Activated CD4-positive, alpha-beta memory T cell treated with anti-CD3 and anti-CD28 coated beads for 36 hours (primary cell): Measurements from ENCODE around the gene KIF25. TPM values are rescaled to one million over a fixed set of nuclear protein-coding genes. Genes with fewer than 3 reads are reported as not detected.

Source experiments
- CTCF ChIA-PET: fragments of 350-600 bp; sonication (Branson Sonifier 250); formaldehyde crosslinking; loops from one replicate; lab custom pipeline; 2021; ENCODE audit warnings: antibody characterized with exemption, inconsistent platforms; lab: Charles Lee
- POLR2A ChIA-PET: fragments of 350-600 bp; sonication (Branson Sonifier 250); formaldehyde crosslinking; loops from one replicate; lab custom pipeline; 2021; ENCODE audit warnings: antibody characterized with exemption; lab: Charles Lee
- DNase-seq: peaks from one replicate; pipeline ENCODE4 v3.0.0-alpha.2; 2020
- H3K27ac Mint-ChIP-seq: one replicate; pipeline ENCODE4 v1.8.0; 2021; ENCODE audit warnings: mixed read lengths
- H3K27me3 Mint-ChIP-seq: one replicate; pipeline ENCODE4 v1.8.0; 2021; ENCODE audit warnings: mixed read lengths
- H3K36me3 Mint-ChIP-seq: one replicate; pipeline ENCODE4 v1.8.0; 2021; ENCODE audit warnings: mixed read lengths
- H3K4me1 Mint-ChIP-seq: one replicate; pipeline ENCODE4 v1.8.0; 2021; ENCODE audit warnings: low read depth, mixed read lengths
- H3K4me3 Mint-ChIP-seq: one replicate; pipeline ENCODE4 v1.8.0; 2021; ENCODE audit warnings: mild to moderate bottlenecking, mixed read lengths
- H3K9me3 Mint-ChIP-seq: one replicate; pipeline ENCODE4 v1.8.0; 2021; ENCODE audit warnings: mixed read lengths
- intact Hi-C: fragments of 100-400 bp; cut with micrococcal nuclease; formaldehyde crosslinking; loops from one replicate; pipeline ENCODE4 v1.15.1; 2023
- total RNA-seq, 2 experiments: library from RNA; stranded (reverse); gene quantifications; one replicate each; pipeline ENCODE4 v1.2.3, GENCODE V29; 2021

The KIF25 gene
- total RNA-seq, 2 experiments from 2014 or later = not detected

DNA sequence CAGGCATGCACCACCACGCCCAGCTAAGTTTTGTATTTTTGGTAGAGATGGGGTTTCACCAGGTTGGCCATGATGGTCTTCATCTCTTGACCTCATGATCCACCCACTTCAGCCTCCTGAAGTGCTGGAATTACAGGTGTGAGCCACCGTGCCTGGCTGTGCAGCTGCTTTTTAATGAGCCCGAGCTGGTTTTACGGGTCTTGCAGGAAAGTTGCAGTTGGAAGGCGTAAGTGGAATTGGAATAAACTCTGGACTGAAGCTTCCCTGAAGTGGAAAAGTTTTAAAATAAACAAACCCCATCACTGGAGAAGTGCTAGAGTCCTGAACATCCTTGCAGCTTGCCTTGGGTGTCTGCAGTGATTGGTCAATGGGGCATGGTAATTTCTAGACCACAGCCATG is 40.4 kb downstream of the KIF25 start:
- ChIA-PET POLR2A (no interaction called here), CTCF (no interaction called here)
- H3K4me1 Mint-ChIP-seq = peaks cover 9% of the 10 kb centered on the region
- peaks cover 7% of the 10 kb centered on the region for H3K36me3 Mint-ChIP-seq
- DNase-seq = no peak
- intact Hi-C loops = no loop called here
- H3K27ac Mint-ChIP-seq = no peak overlapping the region
- no peak overlapping the region for H3K4me3 Mint-ChIP-seq
- peaks cover 33% of the 10 kb centered on the region for H3K27me3 Mint-ChIP-seq
- H3K9me3 Mint-ChIP-seq = peaks cover 20% of the 10 kb centered on the region

DNA sequence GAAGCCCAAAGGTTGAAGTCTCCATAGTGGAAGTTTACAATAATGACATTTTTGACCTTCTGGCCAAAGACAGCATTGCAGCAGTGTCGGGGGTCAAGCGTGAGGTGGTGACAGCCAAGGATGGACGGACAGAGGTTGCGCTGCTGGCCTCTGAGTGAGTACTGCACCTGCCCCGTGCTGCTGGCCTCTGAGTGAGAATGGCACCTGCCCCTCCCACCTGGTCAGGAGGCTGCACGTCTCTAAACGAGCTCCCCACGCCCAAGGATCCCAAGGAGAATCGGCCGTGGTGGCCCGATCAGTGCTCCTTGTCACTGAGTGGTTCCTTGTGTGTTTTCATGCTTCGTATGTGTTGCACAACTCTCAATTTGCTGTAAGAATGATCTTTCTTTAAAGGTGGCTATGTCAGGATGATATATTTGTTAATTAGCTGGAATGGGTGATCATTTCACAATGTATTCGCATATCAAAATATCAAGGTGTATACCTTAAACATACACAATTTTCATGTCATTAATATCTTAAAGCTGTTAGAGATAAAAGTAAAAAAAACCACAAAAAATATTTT is 41.2 kb downstream of the KIF25 start:
- Mint-ChIP-seq H3K9me3 (peaks cover 20% of the 10 kb centered on the region), H3K4me3 (no peak overlapping the region), H3K36me3 (peaks cover 7% of the 10 kb centered on the region), H3K27me3 (peaks cover 31% of the 10 kb centered on the region), H3K4me1 (peaks cover 9% of the 10 kb centered on the region), H3K27ac (no peak overlapping the region)
- POLR2A ChIA-PET = no interaction called here
- DNase-seq = no peak
- intact Hi-C loops = no loop called here
- CTCF ChIA-PET = no interaction called here

DNA sequence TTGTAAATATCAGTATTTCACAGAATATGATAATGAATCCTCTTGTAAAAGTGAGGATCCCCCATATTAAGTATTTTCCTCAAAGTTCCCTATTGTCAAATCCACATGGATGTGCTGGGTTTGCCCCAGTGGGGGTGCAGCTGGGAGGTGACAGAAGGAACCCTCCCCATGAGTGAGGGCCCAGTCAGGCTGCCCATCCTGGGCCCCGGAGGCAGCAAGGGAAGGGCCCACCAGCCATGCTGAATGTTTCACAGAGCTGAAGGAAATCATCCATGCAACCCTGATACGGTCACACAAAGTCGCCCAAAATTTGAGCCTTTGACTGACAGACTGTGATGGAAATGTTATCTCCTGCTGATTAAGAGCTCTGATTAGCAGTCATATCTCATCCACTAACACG is 41.8 kb downstream of the KIF25 start:
- ChIA-PET POLR2A (no interaction called here), CTCF (no interaction called here)
- Mint-ChIP-seq H3K9me3 (peaks cover 20% of the 10 kb centered on the region), H3K4me3 (no peak overlapping the region), H3K36me3 (peaks cover 7% of the 10 kb centered on the region), H3K27ac (no peak overlapping the region), H3K4me1 (peaks cover 9% of the 10 kb centered on the region), H3K27me3 (peaks cover 28% of the 10 kb centered on the region)
- intact Hi-C loops = no loop called here
- no peak for DNase-seq

DNA sequence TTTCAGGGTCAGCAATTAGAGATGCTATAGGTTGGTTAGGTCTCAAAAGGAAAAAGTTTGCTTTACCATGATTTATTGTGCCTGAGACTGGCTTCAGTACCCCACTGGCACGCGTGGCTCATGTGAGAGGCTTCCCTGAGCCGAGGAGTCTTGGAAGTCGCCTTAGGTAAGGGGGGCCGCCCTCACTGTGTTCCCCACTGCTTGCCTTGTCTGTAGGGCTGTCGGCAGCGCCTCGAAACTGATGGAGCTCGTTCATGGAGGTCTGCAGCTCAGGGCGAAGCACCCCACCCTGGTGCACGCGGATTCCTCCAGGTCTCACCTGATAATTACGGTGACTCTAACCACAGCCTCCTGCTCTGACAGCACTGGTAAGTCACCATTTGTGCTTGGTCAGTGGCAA is 42.4 kb downstream of the KIF25 start:
- H3K27me3 Mint-ChIP-seq = peaks cover 23% of the 10 kb centered on the region
- peaks cover 8% of the 10 kb centered on the region for H3K4me1 Mint-ChIP-seq
- peaks cover 20% of the 10 kb centered on the region for H3K9me3 Mint-ChIP-seq
- no peak for DNase-seq
- H3K4me3 Mint-ChIP-seq = no peak overlapping the region
- POLR2A ChIA-PET = no interaction called here
- CTCF ChIA-PET = no interaction called here
- H3K36me3 Mint-ChIP-seq = peaks cover 7% of the 10 kb centered on the region
- intact Hi-C loops = no loop called here
- no peak overlapping the region for H3K27ac Mint-ChIP-seq

DNA sequence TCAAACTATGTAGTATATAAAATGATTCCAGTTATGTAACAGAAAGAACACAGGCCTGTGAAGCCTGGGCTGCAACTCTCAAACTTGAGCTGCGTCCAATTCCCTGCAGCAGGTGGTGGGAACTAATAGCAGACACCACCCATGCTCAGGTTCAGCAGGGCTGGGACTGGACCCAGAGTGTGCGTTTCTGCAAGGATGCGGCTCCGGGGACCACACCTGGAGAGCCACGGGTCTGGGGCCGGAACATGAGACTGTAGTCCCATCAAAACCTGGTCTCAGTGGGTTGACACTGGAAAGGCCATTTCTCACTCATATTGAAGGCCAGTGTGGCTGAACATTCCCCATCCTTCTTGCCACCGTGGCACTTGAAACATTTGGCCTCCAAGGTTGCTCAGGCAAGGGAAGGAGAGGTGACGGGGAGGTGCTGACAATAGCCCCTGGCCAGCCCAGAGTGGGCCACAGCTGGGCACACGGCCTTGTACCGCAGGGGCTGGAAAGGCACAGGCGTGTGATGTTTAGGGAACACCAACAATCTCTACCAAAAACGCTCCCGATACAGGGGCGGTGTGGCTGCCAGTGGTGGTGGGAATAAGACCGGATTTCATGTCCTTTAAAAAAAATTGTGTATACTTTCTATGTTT is 43.5 kb downstream of the KIF25 start:
- peaks cover 13% of the 10 kb centered on the region for H3K27me3 Mint-ChIP-seq
- H3K36me3 Mint-ChIP-seq = peaks cover 7% of the 10 kb centered on the region
- peaks cover 20% of the 10 kb centered on the region for H3K9me3 Mint-ChIP-seq
- peaks cover 2% of the 10 kb centered on the region for H3K4me1 Mint-ChIP-seq
- ChIA-PET POLR2A (no interaction called here), CTCF (no interaction called here)
- H3K27ac Mint-ChIP-seq = no peak overlapping the region
- intact Hi-C loops = no loop called here
- H3K4me3 Mint-ChIP-seq = no peak overlapping the region
- no peak for DNase-seq

DNA sequence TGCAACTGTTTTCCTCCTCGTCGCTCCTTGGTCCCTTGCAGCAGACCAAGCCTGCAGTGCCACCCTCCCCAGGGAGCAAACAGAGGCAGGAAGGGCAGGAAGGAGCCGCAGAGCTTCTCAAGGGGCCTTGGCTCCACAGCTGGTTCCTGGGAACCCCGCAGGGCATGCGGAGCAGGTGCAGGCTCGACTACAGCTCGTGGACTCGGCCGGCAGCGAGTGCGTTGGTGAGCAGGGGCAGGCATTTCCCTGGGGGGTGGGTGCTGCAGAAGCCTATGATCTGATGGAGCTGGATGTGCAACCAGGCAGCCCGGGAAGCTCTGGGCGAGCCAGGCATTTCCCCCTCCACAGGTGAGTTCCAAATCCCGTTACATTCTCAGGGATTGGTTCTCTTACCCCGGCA is 44.5 kb downstream of the KIF25 start:
- Mint-ChIP-seq H3K4me1 (no peaks in the 10 kb centered on the region), H3K36me3 (peaks cover 7% of the 10 kb centered on the region), H3K27me3 (peaks cover 6% of the 10 kb centered on the region), H3K27ac (no peak overlapping the region), H3K9me3 (peaks cover 20% of the 10 kb centered on the region), H3K4me3 (no peak overlapping the region)
- CTCF ChIA-PET = no interaction called here
- no peak for DNase-seq
- intact Hi-C loops = no loop called here
- POLR2A ChIA-PET = no interaction called here

DNA sequence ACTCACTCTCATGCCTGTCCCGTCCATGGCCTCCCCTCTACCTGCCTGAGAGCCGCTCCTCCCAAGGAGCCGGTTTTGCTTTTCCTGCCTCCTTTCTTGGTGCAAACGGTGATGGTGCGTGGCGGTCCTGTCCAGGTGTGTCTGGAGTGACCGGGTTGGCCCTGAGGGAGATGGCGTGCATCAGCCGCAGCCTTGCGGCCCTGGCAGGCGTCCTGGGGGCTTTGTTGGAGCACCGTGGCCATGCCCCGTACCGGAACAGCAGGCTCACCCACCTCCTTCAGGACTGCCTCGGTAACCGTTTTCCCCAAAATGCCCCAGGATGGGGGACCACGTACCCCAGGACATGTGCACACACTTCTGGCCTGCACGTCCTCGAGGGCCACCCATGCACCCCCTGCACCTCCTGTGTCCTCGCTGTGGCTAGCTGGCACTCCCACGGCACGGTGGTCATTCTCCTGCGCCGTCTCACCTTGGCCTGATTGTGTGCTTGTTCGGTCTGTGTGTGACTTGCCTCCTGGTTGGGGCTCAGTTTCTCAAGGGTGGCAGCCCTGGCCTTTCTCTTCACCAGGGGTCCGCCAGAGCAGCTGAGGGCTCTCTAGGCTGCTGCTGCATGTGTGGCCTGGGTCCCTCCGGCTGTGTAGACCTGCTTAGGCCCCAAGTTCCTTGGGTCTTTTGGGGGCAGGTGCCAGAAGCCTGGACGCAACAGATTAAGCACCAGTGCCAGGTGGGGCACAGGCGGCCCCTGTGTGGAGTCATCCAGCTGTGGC is 45.1 kb downstream of the KIF25 start:
- ChIA-PET POLR2A (no interaction called here), CTCF (no interaction called here)
- intact Hi-C loops = no loop called here
- no peak overlapping the region for H3K27ac Mint-ChIP-seq
- H3K4me1 Mint-ChIP-seq = no peaks in the 10 kb centered on the region
- H3K9me3 Mint-ChIP-seq = peaks cover 20% of the 10 kb centered on the region
- H3K4me3 Mint-ChIP-seq = no peak overlapping the region
- H3K36me3 Mint-ChIP-seq = peaks cover 5% of the 10 kb centered on the region
- DNase-seq = no peak
- H3K27me3 Mint-ChIP-seq = peaks cover 2% of the 10 kb centered on the region

DNA sequence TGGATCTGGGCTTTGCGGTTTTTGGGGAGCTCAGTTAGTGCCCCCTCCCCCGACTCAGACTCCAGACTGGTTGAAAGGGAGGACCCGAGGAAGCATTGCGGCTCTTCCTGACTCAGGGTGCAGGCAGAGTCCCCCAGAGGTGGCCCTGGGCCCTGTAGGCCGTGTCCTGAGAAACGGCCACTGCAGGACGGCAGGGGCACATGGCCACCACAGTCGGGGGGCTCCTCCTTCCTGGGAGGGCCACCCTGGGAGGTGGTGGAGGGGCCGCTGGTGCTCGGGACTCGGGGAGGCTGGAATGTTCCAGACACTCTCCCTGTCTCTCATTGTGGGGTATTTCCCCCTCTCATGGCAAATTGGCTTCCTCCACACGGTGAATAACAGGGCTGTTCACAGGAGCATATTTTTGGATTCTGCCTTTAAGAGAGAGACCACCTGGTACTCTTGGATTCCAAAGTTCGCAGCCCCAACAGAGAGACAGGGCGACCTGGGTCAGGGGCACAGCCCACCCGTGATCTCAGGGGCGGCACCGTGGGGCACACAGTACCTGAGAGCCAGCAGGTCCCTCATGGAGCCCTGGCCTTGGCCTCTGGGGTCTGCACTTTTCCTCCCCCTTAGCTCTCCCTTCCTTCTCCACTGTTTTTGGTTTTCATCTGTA is 45.8 kb downstream of the KIF25 start:
- Mint-ChIP-seq H3K27ac (no peak overlapping the region), H3K4me3 (no peak overlapping the region), H3K9me3 (peaks cover 19% of the 10 kb centered on the region), H3K4me1 (no peaks in the 10 kb centered on the region), H3K27me3 (no peaks in the 10 kb centered on the region), H3K36me3 (peaks cover 5% of the 10 kb centered on the region)
- ChIA-PET POLR2A (no interaction called here), CTCF (no interaction called here)
- no peak for DNase-seq
- intact Hi-C loops = no loop called here

DNA sequence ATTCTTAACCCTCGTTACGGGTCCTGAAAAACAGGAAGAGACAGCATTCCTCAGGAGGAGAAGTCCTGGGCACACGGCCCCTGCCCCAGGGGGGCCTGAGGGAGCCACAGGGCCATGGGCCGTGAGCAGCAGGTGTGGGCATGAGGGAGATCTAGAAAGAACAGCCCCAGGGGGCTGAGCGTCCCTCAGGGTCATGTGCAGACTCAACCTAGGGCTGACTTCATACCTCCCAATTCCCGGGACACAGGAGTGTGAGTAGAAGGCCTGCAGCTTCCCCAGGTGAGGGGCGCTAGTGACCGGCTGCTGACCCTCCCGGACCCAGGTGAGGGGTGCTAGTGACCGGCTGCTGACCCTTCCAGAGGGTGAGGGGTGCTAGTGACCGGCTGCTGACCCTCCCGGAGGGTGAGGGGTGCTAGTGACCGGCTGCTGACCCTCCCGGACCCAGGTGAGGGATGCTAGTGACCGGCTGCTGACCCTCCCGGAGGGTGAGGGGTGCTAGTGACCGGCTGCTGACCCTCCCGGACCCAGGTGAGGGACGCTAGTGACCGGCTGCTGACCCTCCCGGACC is 46.5 kb downstream of the KIF25 start:
- Mint-ChIP-seq H3K4me3 (no peak overlapping the region), H3K27me3 (no peaks in the 10 kb centered on the region), H3K4me1 (no peaks in the 10 kb centered on the region), H3K9me3 (peaks cover 13% of the 10 kb centered on the region), H3K27ac (no peak overlapping the region), H3K36me3 (peaks cover 5% of the 10 kb centered on the region)
- no peak for DNase-seq
- CTCF ChIA-PET = no interaction called here
- intact Hi-C loops = no loop called here
- POLR2A ChIA-PET = no interaction called here

DNA sequence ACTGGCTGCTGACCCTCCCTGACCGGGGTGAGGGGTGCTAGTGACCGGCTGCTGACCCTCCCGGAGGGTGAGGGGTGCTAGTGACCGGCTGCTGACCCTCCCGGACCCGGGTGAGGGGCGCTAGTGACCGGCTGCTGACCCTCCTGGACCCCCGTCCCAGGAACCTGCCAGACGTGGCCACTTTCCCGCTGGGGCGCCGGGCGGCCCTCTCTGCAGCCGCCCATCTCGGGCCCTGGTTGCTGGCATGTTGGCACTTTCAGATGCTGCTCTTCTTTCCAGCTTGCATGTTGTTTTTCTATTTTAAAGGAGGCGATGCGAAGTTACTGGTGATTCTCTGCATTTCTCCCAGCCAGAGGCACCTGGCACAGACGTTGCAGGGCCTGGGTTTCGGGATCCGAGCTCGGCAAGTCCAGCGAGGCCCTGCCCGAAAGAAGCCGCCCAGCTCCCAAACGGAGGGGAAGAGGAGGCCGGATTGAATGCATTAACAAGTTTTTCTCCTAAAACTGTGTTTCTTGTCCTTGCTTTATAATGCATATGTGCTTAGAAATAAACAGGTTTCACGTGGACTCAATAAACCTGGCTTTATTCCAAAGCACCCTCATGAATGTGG is 47.2 kb downstream of the KIF25 start:
- H3K4me3 Mint-ChIP-seq = no peak overlapping the region
- no peak for DNase-seq
- H3K27me3 Mint-ChIP-seq = no peaks in the 10 kb centered on the region
- CTCF ChIA-PET = no interaction called here
- POLR2A ChIA-PET = no interaction called here
- peaks cover 10% of the 10 kb centered on the region for H3K9me3 Mint-ChIP-seq
- peaks cover 3% of the 10 kb centered on the region for H3K36me3 Mint-ChIP-seq
- no peak overlapping the region for H3K27ac Mint-ChIP-seq
- intact Hi-C loops = no loop called here
- H3K4me1 Mint-ChIP-seq = no peaks in the 10 kb centered on the region

DNA sequence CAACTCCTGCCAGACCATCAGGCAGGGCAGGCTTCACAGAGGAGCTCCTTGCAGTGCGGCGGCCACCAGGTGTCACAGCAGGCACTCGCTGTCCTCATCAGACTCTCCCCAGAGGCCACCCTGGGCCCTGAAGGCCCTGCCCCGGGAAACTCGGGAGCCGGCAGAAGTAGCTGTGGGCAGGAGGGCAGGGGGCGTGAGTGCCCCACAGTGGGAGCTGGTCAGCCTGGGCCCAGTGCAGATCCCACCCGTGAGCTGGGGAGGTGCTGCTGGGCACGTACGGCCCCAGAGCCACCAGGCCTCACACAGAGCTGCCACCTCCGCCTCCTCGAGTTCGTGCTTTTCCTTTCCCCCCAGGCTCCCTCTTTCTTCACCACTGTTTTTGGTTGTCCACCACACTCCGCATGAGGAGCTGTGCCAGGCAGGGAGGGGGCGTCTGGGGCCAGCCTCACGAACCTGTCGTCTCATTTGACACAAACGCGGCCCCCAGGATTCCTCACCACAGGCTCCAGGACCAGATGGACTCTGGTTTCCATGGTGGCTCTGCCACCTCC is 47.7 kb downstream of the KIF25 start:
- ChIA-PET POLR2A (no interaction called here), CTCF (no interaction called here)
- Mint-ChIP-seq H3K27me3 (no peaks in the 10 kb centered on the region), H3K9me3 (peaks cover 4% of the 10 kb centered on the region), H3K4me1 (no peaks in the 10 kb centered on the region), H3K27ac (no peak overlapping the region), H3K4me3 (no peak overlapping the region), H3K36me3 (peaks cover 3% of the 10 kb centered on the region)
- intact Hi-C loops = no loop called here
- no peak for DNase-seq
